SK-N-SH (cell line): ENCODE results near the gene ABLIM2.

Source experiments
- CHD2 ChIP-seq: fragments of 150-350 bp; IDR thresholded peaks from 2 replicates; pipeline ENCODE4 v1.6.1; 2018; ENCODE audit warnings: low read length; ENCODE audit not compliant: partially characterized antibody
- FOXJ3 ChIP-seq: sonication (generic); formaldehyde crosslinking; IDR thresholded peaks from 2 replicates; pipeline ENCODE4 v1.5.1; 2020; ENCODE audit warnings: mild to moderate bottlenecking, missing genetic modification reagents
- FOXM1 ChIP-seq: IDR thresholded peaks from 2 replicates; pipeline ENCODE4 v1.4.0; 2012; ENCODE audit warnings: low read depth, mild to moderate bottlenecking
- GABPA ChIP-seq: IDR thresholded peaks from 2 replicates; pipeline ENCODE4 v1.4.0; 2012; ENCODE audit warnings: low read depth, mild to moderate bottlenecking
- JUND ChIP-seq: IDR thresholded peaks from 2 replicates; pipeline ENCODE4 v1.4.0; 2012
- MAX ChIP-seq: IDR thresholded peaks from 2 replicates; pipeline ENCODE4 v1.4.0; 2012; ENCODE audit warnings: low read depth
- MEF2A ChIP-seq: IDR thresholded peaks from 2 replicates; pipeline ENCODE4 v1.4.0; 2012; ENCODE audit warnings: low read depth, borderline replicate concordance
- POLR2AphosphoS5 ChIP-seq: IDR thresholded peaks from 2 replicates; pipeline ENCODE4 v1.6.1; 2012; ENCODE audit warnings: low read depth, low read length
- RAD21 ChIP-seq: IDR thresholded peaks from 2 replicates; pipeline ENCODE4 v1.6.1; 2012; ENCODE audit warnings: mild to moderate bottlenecking, low read length
- SMC3 ChIP-seq: IDR thresholded peaks from 2 replicates; pipeline ENCODE4 v1.6.1; 2012; ENCODE audit warnings: low read depth, low read length, improper control_type of control experiment
- TEAD4 ChIP-seq: IDR thresholded peaks from 2 replicates; pipeline ENCODE4 v1.4.0; 2012; ENCODE audit warnings: mild to moderate bottlenecking, borderline replicate concordance; ENCODE audit not compliant: insufficient read depth
- TF ChIP-seq, protein P1 (sequence below): fragments of 200-600 bp; sonication (generic); IDR thresholded peaks from 2 replicates; pipeline ENCODE4 v1.6.1; 2017; ENCODE audit warnings: antibody characterized with exemption, mild to moderate bottlenecking, moderate library complexity
- TF ChIP-seq, protein P2 (sequence below): IDR thresholded peaks from 2 replicates; pipeline ENCODE4 v1.6.1; 2012; ENCODE audit warnings: mild to moderate bottlenecking, low read depth, low read length, moderate library complexity

GRCh38 chr4:8119877-8120276, 38.7 kb downstream of the ABLIM2 start:
- TF ChIP-seq CHD2 (no peak), POLR2AphosphoS5 (no peak), MEF2A (no peak), RAD21 (no peak), JUND (no peak), MAX (no peak), FOXJ3 (no peak), FOXM1 (no peak), GABPA (no peak), SMC3 (no peak), TEAD4 (no peak)
- TF ChIP-seq, protein P1, sequence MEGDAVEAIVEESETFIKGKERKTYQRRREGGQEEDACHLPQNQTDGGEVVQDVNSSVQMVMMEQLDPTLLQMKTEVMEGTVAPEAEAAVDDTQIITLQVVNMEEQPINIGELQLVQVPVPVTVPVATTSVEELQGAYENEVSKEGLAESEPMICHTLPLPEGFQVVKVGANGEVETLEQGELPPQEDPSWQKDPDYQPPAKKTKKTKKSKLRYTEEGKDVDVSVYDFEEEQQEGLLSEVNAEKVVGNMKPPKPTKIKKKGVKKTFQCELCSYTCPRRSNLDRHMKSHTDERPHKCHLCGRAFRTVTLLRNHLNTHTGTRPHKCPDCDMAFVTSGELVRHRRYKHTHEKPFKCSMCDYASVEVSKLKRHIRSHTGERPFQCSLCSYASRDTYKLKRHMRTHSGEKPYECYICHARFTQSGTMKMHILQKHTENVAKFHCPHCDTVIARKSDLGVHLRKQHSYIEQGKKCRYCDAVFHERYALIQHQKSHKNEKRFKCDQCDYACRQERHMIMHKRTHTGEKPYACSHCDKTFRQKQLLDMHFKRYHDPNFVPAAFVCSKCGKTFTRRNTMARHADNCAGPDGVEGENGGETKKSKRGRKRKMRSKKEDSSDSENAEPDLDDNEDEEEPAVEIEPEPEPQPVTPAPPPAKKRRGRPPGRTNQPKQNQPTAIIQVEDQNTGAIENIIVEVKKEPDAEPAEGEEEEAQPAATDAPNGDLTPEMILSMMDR = no peak
- TF ChIP-seq, protein P2, sequence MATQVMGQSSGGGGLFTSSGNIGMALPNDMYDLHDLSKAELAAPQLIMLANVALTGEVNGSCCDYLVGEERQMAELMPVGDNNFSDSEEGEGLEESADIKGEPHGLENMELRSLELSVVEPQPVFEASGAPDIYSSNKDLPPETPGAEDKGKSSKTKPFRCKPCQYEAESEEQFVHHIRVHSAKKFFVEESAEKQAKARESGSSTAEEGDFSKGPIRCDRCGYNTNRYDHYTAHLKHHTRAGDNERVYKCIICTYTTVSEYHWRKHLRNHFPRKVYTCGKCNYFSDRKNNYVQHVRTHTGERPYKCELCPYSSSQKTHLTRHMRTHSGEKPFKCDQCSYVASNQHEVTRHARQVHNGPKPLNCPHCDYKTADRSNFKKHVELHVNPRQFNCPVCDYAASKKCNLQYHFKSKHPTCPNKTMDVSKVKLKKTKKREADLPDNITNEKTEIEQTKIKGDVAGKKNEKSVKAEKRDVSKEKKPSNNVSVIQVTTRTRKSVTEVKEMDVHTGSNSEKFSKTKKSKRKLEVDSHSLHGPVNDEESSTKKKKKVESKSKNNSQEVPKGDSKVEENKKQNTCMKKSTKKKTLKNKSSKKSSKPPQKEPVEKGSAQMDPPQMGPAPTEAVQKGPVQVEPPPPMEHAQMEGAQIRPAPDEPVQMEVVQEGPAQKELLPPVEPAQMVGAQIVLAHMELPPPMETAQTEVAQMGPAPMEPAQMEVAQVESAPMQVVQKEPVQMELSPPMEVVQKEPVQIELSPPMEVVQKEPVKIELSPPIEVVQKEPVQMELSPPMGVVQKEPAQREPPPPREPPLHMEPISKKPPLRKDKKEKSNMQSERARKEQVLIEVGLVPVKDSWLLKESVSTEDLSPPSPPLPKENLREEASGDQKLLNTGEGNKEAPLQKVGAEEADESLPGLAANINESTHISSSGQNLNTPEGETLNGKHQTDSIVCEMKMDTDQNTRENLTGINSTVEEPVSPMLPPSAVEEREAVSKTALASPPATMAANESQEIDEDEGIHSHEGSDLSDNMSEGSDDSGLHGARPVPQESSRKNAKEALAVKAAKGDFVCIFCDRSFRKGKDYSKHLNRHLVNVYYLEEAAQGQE = no peak
